ENCODE measurements around the gene CEP250.
"Not testable (repeated sequence)": the region's sequence is repeated elsewhere in the genome, so short reads cannot be mapped to it uniquely, and the experiment has no call there.

CEP250 gene

DNA sequence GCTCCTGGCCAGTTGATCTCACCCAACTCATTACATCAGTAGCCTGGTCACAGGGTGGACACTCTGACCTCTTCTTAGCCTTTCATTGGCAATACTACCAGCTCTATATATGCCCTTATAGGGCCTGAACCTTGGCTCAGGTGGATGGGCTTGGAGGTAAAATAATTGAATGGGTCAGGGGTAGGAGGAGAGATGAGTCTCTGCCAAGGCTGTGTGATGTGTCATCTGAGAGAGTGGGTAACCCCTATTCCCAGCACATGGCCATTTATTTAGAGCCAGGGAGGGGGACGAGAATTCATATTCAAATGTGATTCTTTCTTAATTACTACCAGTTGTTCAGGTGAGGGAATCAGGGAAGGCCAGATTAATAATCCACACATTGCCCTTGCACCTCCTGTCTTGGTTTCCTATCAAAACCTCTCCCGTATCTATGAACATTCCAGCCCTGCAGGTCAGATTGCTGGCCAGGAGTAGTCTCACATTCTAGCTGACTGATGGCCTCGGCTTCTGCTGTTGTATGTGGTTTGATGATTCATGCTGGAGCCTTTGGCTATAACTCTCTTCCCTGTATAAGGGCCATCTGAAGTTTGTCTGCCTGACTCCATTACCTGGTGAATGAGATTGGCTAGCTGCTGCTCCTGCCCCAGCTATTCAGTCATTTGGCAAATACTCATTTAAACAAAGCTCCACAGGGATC is 60.7 kb downstream of the CEP250 start:
- no peak for DNase-seq (ENCODE audit: low spot score)
- in situ Hi-C loops (cut with MboI; ENCODE audit: low pct_unique_long_range_greater_than_20kb, low sequenced_read_pairs, unreplicated experiment), result no loop called here
- TF ChIP-seq, protein P1, sequence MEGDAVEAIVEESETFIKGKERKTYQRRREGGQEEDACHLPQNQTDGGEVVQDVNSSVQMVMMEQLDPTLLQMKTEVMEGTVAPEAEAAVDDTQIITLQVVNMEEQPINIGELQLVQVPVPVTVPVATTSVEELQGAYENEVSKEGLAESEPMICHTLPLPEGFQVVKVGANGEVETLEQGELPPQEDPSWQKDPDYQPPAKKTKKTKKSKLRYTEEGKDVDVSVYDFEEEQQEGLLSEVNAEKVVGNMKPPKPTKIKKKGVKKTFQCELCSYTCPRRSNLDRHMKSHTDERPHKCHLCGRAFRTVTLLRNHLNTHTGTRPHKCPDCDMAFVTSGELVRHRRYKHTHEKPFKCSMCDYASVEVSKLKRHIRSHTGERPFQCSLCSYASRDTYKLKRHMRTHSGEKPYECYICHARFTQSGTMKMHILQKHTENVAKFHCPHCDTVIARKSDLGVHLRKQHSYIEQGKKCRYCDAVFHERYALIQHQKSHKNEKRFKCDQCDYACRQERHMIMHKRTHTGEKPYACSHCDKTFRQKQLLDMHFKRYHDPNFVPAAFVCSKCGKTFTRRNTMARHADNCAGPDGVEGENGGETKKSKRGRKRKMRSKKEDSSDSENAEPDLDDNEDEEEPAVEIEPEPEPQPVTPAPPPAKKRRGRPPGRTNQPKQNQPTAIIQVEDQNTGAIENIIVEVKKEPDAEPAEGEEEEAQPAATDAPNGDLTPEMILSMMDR (IDR thresholded peaks at IDR 0.05; ENCODE audit: extremely low read depth, insufficient read depth, missing control alignments), result no peak

DNA sequence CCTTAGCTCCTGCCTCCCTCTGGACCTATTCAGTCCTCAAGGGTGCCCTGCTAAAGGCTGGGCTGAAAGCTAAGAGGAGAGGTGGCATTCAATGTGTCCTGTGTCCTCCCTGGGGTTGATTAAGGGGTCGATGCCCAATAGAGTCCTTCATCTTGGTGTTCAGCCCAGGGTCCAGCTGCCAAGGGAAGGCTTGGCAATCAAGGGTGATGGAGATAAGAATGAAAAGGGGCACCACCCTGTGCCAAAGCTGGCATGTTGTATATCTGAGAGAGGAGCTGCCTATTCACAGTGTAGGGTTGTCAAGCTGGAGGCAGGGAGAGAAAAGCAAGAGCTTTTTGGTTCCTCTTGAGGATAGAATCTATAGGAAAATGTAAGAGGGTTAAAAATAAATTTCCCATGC is 61.7 kb downstream of the CEP250 start:
- in situ Hi-C loops (cut with MboI; ENCODE audit: low pct_unique_long_range_greater_than_20kb, low sequenced_read_pairs, unreplicated experiment), result no loop called here

DNA sequence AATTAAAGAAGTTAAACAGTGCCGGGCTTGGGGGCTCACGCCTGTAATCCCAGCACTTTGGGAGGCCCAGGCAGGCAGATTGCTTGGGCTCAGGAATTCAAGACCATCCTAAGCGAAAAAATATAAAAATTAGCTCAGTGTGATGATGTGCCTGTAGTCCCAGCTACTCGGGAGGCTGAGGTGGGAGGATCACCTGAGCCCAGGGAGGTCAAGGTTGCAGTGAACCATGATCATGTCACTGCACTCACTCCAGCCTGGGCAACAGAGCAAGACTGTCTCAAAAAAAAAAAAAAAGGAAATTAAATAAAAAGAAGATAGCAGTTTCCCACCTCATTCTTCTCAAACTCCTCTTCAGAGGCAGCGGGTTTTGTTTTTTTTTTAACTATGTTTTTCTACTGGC is 62.4 kb downstream of the CEP250 start:
- DNase-seq (ENCODE audit: low spot score); in situ Hi-C loops (cut with MboI; ENCODE audit: low pct_unique_long_range_greater_than_20kb, low sequenced_read_pairs, unreplicated experiment): not testable (repeated sequence)

More for the DNA sequence above, 61.7 kb downstream of the CEP250 start:
- TF ChIP-seq, protein P1 (IDR thresholded peaks at IDR 0.05; ENCODE audit: extremely low read depth, insufficient read depth, missing control alignments), result no peak
- no peak for DNase-seq (ENCODE audit: low spot score)

DNA sequence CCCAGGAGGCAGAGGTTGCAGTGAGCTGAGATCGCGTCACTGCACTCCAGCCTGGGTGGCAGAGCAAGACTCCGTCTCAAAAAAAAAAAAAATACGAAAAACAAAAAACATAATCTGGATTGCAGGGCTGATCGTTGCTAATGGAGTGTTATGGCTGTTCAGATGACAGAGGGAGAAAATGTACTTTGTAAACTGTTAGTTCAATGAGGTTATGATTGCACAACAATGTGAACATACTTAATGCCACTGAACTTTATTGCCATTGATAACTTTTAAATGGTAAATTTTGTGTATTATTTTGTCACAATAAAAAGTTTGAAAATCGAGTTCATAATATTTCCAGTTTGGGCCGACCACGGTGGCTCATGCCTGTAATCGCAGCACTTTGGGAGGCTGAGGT is 63.6 kb downstream of the CEP250 start:
- TF ChIP-seq, protein P1 (IDR thresholded peaks at IDR 0.05; ENCODE audit: extremely low read depth, insufficient read depth, missing control alignments), result no peak
- no peak for DNase-seq (ENCODE audit: low spot score)
- in situ Hi-C loops (cut with MboI; ENCODE audit: low pct_unique_long_range_greater_than_20kb, low sequenced_read_pairs, unreplicated experiment), result no loop called here

DNA sequence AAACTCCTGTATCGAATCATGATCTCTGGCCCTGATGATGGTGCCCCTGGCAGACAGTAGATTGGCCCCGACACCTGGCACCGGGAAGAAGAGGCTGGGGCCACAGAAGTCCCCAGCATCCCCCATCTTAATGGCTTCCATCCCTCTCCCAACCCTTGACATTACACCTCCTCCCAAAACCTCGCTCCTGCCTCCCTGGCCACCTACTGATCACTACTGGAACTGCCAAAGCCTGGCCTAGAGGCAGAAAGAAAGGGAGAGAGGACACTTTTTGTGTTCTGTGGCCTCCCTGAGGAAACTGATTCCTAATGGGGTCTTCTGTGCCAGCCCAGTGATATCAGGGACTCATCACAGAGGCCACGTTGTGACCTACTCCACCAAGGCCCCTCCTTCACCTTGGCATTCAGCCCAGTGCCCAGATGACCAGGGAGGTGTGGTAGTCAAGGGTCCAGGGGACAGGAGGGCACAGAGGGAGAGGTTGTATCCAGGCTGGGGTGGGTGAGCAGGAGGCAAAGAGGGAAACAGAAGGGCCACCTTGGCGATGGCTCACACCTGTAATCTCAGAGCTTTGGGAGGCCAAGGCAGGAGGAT is 68.0 kb downstream of the CEP250 start:
- in situ Hi-C loops (cut with MboI; ENCODE audit: low pct_unique_long_range_greater_than_20kb, low sequenced_read_pairs, unreplicated experiment), result no loop called here
- TF ChIP-seq, protein P1 (IDR thresholded peaks at IDR 0.05; ENCODE audit: extremely low read depth, insufficient read depth, missing control alignments), result peak; percentile 47
- DNase-seq (ENCODE audit: low spot score), result peak; percentile 45

DNA sequence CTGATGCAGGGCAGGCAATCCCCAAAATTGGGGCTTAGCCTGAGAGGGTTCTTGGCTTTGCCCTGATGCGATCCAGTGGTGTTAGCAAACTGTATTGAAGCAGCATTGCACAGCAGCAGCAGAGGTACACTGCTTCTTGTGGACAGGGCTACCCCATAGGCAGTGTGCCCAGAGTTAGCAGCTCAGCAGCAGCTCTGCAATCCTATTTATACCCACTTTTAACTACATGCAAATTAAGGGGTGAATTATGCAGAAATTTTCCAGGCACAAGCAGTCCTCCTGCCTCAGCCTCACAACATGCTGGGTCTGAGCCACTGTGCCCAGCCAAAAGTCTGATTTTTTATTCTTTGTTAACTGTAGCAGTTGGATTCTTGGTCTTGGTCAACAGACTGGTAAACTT is 70.2 kb downstream of the CEP250 start:
- no peak for DNase-seq (ENCODE audit: low spot score)
- in situ Hi-C loops (cut with MboI; ENCODE audit: low pct_unique_long_range_greater_than_20kb, low sequenced_read_pairs, unreplicated experiment), result no loop called here
- TF ChIP-seq, protein P1 (IDR thresholded peaks at IDR 0.05; ENCODE audit: extremely low read depth, insufficient read depth, missing control alignments), result no peak

DNA sequence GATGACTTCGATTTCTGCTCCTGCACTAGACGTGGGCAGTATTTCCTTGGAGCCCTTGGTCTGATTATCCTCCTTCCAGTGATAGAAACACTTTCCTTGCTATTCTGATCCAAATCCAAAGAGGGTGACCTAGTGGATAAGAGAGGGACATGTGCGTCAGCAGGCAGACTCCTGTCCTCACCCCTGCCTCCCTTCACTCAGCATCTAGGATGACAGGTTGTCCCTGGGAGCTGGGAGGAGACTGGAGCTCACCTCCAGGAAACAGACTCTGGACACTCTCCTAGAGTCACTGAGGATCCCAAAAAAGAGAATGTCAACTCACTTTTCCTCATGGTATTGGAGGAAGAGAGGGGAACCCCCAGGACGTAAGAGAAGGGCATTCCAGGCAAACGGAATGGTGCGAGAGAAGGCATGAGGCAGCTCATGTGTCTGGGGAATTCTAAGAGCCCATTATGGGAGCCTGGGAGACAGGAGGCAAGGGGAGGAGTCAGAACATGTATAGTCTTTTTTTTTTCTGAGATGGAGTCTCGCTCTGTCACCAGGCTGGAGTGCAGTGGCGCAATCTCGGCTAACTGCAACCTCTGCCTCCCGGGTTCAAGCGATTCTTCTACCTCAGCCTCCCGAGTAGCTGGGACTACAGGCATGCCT is 71.8 kb downstream of the CEP250 start:
- no peak for DNase-seq (ENCODE audit: low spot score)

More for the DNA sequence above, 71.8 kb downstream of the CEP250 start:
- in situ Hi-C loops (cut with MboI; ENCODE audit: low pct_unique_long_range_greater_than_20kb, low sequenced_read_pairs, unreplicated experiment), result no loop called here
- TF ChIP-seq, protein P1 (IDR thresholded peaks at IDR 0.05; ENCODE audit: extremely low read depth, insufficient read depth, missing control alignments), result no peak
